ENCODE results near the gene METTL27. TPM values are rescaled to one million over a fixed set of nuclear protein-coding genes. Genes with fewer than 3 reads are reported as not detected.
A peak's percentile ranks its signal among the peaks of the same experiment; 100 is the strongest.

The METTL27 gene
- total RNA-seq, 1 experiment from 2014 or later: 4.3 TPM

GRCh38 chr7:73831834-73832651 lies 10.3 kb downstream of the METTL27 start (continued):
- TF ChIP-seq NFYB (CRISPR knock-in tag; conservative IDR thresholded peaks at IDR 0.05; ENCODE audit: low read depth): no peak; the same call in 1 of the 2 replicates
- TF ChIP-seq NFATC4 (CRISPR knock-in tag; IDR thresholded peaks at IDR 0.05): no peak
- TF ChIP-seq, protein P1, sequence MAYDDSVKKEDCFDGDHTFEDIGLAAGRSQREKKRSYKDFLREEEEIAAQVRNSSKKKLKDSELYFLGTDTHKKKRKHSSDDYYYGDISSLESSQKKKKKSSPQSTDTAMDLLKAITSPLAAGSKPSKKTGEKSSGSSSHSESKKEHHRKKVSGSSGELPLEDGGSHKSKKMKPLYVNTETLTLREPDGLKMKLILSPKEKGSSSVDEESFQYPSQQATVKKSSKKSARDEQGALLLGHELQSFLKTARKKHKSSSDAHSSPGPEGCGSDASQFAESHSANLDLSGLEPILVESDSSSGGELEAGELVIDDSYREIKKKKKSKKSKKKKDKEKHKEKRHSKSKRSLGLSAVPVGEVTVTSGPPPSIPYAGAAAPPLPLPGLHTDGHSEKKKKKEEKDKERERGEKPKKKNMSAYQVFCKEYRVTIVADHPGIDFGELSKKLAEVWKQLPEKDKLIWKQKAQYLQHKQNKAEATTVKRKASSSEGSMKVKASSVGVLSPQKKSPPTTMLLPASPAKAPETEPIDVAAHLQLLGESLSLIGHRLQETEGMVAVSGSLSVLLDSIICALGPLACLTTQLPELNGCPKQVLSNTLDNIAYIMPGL (CRISPR knock-in tag; IDR thresholded peaks at IDR 0.05): no peak
- peak; percentile 94 for TF ChIP-seq ZNF121 (CRISPR knock-in tag; IDR thresholded peaks at IDR 0.05)
- TF ChIP-seq MYBL2 (CRISPR knock-in tag; IDR thresholded peaks at IDR 0.05): no peak
- peak; percentile 74; the same call in 1 of the 2 replicates for TF ChIP-seq MAX (CRISPR knock-in tag; IDR thresholded peaks at IDR 0.05)
- TF ChIP-seq, protein P2, sequence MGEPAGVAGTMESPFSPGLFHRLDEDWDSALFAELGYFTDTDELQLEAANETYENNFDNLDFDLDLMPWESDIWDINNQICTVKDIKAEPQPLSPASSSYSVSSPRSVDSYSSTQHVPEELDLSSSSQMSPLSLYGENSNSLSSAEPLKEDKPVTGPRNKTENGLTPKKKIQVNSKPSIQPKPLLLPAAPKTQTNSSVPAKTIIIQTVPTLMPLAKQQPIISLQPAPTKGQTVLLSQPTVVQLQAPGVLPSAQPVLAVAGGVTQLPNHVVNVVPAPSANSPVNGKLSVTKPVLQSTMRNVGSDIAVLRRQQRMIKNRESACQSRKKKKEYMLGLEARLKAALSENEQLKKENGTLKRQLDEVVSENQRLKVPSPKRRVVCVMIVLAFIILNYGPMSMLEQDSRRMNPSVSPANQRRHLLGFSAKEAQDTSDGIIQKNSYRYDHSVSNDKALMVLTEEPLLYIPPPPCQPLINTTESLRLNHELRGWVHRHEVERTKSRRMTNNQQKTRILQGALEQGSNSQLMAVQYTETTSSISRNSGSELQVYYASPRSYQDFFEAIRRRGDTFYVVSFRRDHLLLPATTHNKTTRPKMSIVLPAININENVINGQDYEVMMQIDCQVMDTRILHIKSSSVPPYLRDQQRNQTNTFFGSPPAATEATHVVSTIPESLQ (CRISPR knock-in tag; IDR thresholded peaks at IDR 0.05): no peak
- TF ChIP-seq, protein P3, sequence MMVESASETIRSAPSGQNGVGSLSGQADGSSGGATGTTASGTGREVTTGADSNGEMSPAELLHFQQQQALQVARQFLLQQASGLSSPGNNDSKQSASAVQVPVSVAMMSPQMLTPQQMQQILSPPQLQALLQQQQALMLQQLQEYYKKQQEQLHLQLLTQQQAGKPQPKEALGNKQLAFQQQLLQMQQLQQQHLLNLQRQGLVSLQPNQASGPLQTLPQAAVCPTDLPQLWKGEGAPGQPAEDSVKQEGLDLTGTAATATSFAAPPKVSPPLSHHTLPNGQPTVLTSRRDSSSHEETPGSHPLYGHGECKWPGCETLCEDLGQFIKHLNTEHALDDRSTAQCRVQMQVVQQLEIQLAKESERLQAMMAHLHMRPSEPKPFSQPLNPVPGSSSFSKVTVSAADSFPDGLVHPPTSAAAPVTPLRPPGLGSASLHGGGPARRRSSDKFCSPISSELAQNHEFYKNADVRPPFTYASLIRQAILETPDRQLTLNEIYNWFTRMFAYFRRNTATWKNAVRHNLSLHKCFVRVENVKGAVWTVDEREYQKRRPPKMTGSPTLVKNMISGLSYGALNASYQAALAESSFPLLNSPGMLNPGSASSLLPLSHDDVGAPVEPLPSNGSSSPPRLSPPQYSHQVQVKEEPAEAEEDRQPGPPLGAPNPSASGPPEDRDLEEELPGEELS (CRISPR knock-in tag; IDR thresholded peaks at IDR 0.05): peak; percentile 96
- no peak for TF ChIP-seq OVOL2 (CRISPR knock-in tag; IDR thresholded peaks at IDR 0.05; ENCODE audit: borderline replicate concordance)
- no peak for TF ChIP-seq RELA (CRISPR knock-in tag; IDR thresholded peaks at IDR 0.05; ENCODE audit: borderline replicate concordance)
- no peak for TF ChIP-seq MXD4 (CRISPR knock-in tag; IDR thresholded peaks at IDR 0.05; ENCODE audit: borderline replicate concordance)
- TF ChIP-seq ZNF138 (CRISPR knock-in tag; conservative IDR thresholded peaks at IDR 0.05): 0 out of 2 replicates have a peak, but pooled peaks have one; percentile 20

DNA sequence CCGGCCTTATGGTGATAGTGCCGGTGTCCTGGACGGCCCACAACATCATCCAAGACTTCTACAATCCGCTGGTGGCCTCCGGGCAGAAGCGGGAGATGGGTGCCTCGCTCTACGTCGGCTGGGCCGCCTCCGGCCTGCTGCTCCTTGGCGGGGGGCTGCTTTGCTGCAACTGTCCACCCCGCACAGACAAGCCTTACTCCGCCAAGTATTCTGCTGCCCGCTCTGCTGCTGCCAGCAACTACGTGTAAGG lies 10.8 kb downstream of the METTL27 start:
- CTCF ChIA-PET: interaction anchor here (1.6 to 7.9 kb wide), 3 partner anchors 10 to 23 kb away, joined by 4 to 68 read pairs (median 28); partner anchors contain the start of gene METTL27
- H3K27ac Mint-ChIP-seq: peak overlapping the region; percentile 99

More for the DNA sequence above, 10.8 kb downstream of the METTL27 start:
- no peak for DNase-seq (ENCODE audit: low spot score)
- H3K27me3 Mint-ChIP-seq (ENCODE audit: low read depth): no peaks in the 10 kb centered on the region; the same call in 1 of the 2 replicates
- peak overlapping the region; percentile 74 for H3K4me3 Mint-ChIP-seq
- H3K36me3 Mint-ChIP-seq: peaks cover 5% of the 10 kb centered on the region
- POLR2A ChIA-PET: interaction anchor here (1.5 to 5.7 kb wide), 6 partner anchors 10 to 252 kb away, joined by 4 to 91 read pairs (median 8); partner anchors contain the start of genes ABHD11, LIMK1 and METTL27
- no peaks in the 10 kb centered on the region for H3K9me3 Mint-ChIP-seq
- peaks cover 71% of the 10 kb centered on the region for H3K4me1 Mint-ChIP-seq
- no peak for ATAC-seq
- no peak for TF ChIP-seq KAT7 (CRISPR knock-in tag; IDR thresholded peaks at IDR 0.05; ENCODE audit: borderline replicate concordance)
- no peak for TF ChIP-seq NR2C2 (CRISPR knock-in tag; IDR thresholded peaks at IDR 0.05)
- TF ChIP-seq ESRRA (CRISPR knock-in tag; IDR thresholded peaks at IDR 0.05; ENCODE audit: borderline replicate concordance): no peak
- TF ChIP-seq OVOL2 (CRISPR knock-in tag; IDR thresholded peaks at IDR 0.05; ENCODE audit: borderline replicate concordance): no peak
- TF ChIP-seq MAX (CRISPR knock-in tag; IDR thresholded peaks at IDR 0.05): no peak
- no peak for TF ChIP-seq FOXP1 (CRISPR knock-in tag; IDR thresholded peaks at IDR 0.05; ENCODE audit: borderline replicate concordance)

All from WTC11 (cell line).